Neural cell (in vitro differentiated cells): ENCODE measurements around the gene CIAO1. TPM values are rescaled to one million over a fixed set of nuclear protein-coding genes. Genes with fewer than 3 reads are reported as not detected.

Experiments
- H2AFZ ChIP-seq: fragments of 200-600, 300-800 bp; sonication (generic), shearing (Covaris generic); 2 replicates; pipeline ENCODE4 v1.6.0; 2014; ENCODE audit warnings: low read depth, mild to moderate bottlenecking, antibody characterized with exemption, low read length, moderate library complexity
- H3F3A ChIP-seq: fragments of 200-600 bp; shearing (Covaris generic); 2 replicates; pipeline ENCODE4 v1.6.1; 2016; ENCODE audit warnings: mild to moderate bottlenecking, moderate library complexity, mixed read lengths, antibody characterized with exemption, low read length; ENCODE audit not compliant: insufficient read depth, poor library complexity, severe bottlenecking
- H3K27ac ChIP-seq: fragments of 200-600, 300-800 bp; sonication (generic), shearing (Covaris generic); 2 replicates; pipeline ENCODE4 v1.5.1; 2014; ENCODE audit warnings: mild to moderate bottlenecking, low read length, moderate library complexity
- H3K27me3 ChIP-seq: fragments of 300-800, 200-600 bp; sonication (generic), shearing (Covaris generic); 2 replicates; pipeline ENCODE4 v1.6.0; 2014; ENCODE audit warnings: mild to moderate bottlenecking, low read depth, low read length, moderate library complexity; ENCODE audit not compliant: insufficient read depth
- H3K36me3 ChIP-seq: fragments of 300-800, 200-600 bp; sonication (generic), shearing (Covaris generic); 2 replicates; pipeline ENCODE4 v1.5.1; 2014; ENCODE audit warnings: mild to moderate bottlenecking, antibody characterized with exemption, low read length, moderate library complexity; ENCODE audit not compliant: insufficient read depth
- H3K4me2 ChIP-seq: fragments of 300-800, 200-600 bp; sonication (generic), shearing (Covaris generic); 2 replicates; pipeline ENCODE4 v1.6.0; 2014; ENCODE audit warnings: mild to moderate bottlenecking, low read length
- H3K4me3 ChIP-seq: fragments of 300-800, 200-600 bp; sonication (generic), shearing (Covaris generic); 2 replicates; pipeline ENCODE4 v1.5.1; 2014; ENCODE audit warnings: mild to moderate bottlenecking, low read length, moderate library complexity
- H3K79me2 ChIP-seq: fragments of 200-600 bp; shearing (Covaris generic); replicated peaks from 2 replicates; pipeline ENCODE4 v1.6.0; 2014; ENCODE audit warnings: mild to moderate bottlenecking, low read length, moderate library complexity; ENCODE audit not compliant: insufficient read depth
- H3K9ac ChIP-seq: fragments of 300-800, 200-600 bp; sonication (generic), shearing (Covaris generic); 2 replicates; pipeline ENCODE4 v1.6.1; 2016; ENCODE audit warnings: mild to moderate bottlenecking, low read length, mixed read lengths
- H3K9me2 ChIP-seq: fragments of 200-600 bp; shearing (Covaris generic); 2 replicates; pipeline ENCODE4 v1.6.1; 2016; ENCODE audit warnings: mild to moderate bottlenecking, low read length, mixed read lengths; ENCODE audit not compliant: insufficient read depth
- H3K9me3 ChIP-seq: fragments of 200-600, 300-800 bp; sonication (generic), shearing (Covaris generic); 2 replicates; pipeline ENCODE4 v1.6.1; 2016; ENCODE audit warnings: mild to moderate bottlenecking, mixed run types, low read length, moderate library complexity, mixed read lengths
- H4K20me1 ChIP-seq: fragments of 200-600 bp; shearing (Covaris generic); 2 replicates; pipeline ENCODE4 v1.6.1; 2016; ENCODE audit warnings: mild to moderate bottlenecking, mixed run types; ENCODE audit not compliant: insufficient read depth
- CTCF ChIP-seq: fragments of 450-650 bp; IDR thresholded peaks from 2 replicates; pipeline ENCODE4 v1.5.1; 2014; ENCODE audit warnings: antibody characterized with exemption, mild to moderate bottlenecking, moderate library complexity; ENCODE audit not compliant: poor library complexity, severe bottlenecking
- EP300 ChIP-seq: fragments of 450-650 bp; conservative IDR thresholded peaks from 2 replicates; pipeline ENCODE4 v1.6.1; 2014; ENCODE audit warnings: antibody characterized with exemption, mild to moderate bottlenecking, moderate library complexity; ENCODE audit not compliant: poor library complexity, severe bottlenecking
- EZH2 ChIP-seq: fragments of 200-600, 300-800 bp; shearing (Covaris generic), sonication (generic); IDR thresholded peaks from 2 replicates; pipeline ENCODE4 v1.6.1; 2014; ENCODE audit warnings: antibody characterized with exemption, low read length, borderline replicate concordance, mild to moderate bottlenecking; ENCODE audit not compliant: insufficient read depth, poor library complexity, severe bottlenecking
- MXI1 ChIP-seq: fragments of 450-650 bp; conservative IDR thresholded peaks from 2 replicates; pipeline ENCODE4 v1.6.1; 2014; ENCODE audit warnings: antibody characterized with exemption, mild to moderate bottlenecking; ENCODE audit not compliant: poor library complexity, severe bottlenecking
- POLR2AphosphoS5 ChIP-seq: IDR thresholded peaks from 2 replicates; pipeline ENCODE4 v1.6.1; 2012
- RAD21 ChIP-seq: fragments of 450-650 bp; conservative IDR thresholded peaks from 2 replicates; pipeline ENCODE4 v1.6.1; 2014; ENCODE audit warnings: antibody characterized with exemption, mild to moderate bottlenecking, moderate library complexity
- REST ChIP-seq: IDR thresholded peaks from 2 replicates; pipeline ENCODE4 v1.6.1; 2012; ENCODE audit warnings: borderline replicate concordance
- SMC3 ChIP-seq: fragments of 450-650 bp; conservative IDR thresholded peaks from 2 replicates; pipeline ENCODE4 v1.6.1; 2014; ENCODE audit warnings: antibody characterized with exemption, mild to moderate bottlenecking, moderate library complexity; ENCODE audit not compliant: poor library complexity
- TAF1 ChIP-seq: IDR thresholded peaks from 2 replicates; pipeline ENCODE4 v1.6.1; 2012; ENCODE audit warnings: low read depth
- polyA plus RNA-seq: library from polyadenylated mRNA; depleted of rRNA; stranded (reverse); fragments of >200 nt; gene quantifications from 2 replicates; pipeline ENCODE4 v1.2.3, GENCODE V29; 2014

CIAO1 gene
- polyA plus RNA-seq, 1 donor from 2014 or later = 182 TPM

- Histone ChIP-seq H3K9ac (no peak overlapping the region), H3K36me3 (no peaks in the 10 kb centered on the region), H3K27ac (no peak overlapping the region)
Observed at GRCh38 chr2:96239745-96240264, 26.2 kb upstream of the CIAO1 start.

GRCh38 chr2:96240341-96241038 is 25.5 kb upstream of the CIAO1 start:
- Histone ChIP-seq H4K20me1 (no peaks in the 10 kb centered on the region), H3K9me2 (no peaks in the 10 kb centered on the region), H3K9me3 (no peaks in the 10 kb centered on the region), H2AFZ (no peak overlapping the region), H3K9ac (no peak overlapping the region), H3K27me3 (no peaks in the 10 kb centered on the region), H3K4me2 (no peak overlapping the region), H3K4me3 (no peak overlapping the region), H3F3A (no peaks in the 10 kb centered on the region), H3K36me3 (no peaks in the 10 kb centered on the region), H3K79me2 (no peaks in the 10 kb centered on the region), H3K27ac (no peak overlapping the region)
- no peak for TF ChIP-seq RAD21
- TF ChIP-seq POLR2AphosphoS5 = no peak
- no peak for TF ChIP-seq MXI1
- TF ChIP-seq EZH2 = no peak
- no peak for TF ChIP-seq REST
- no peak for TF ChIP-seq SMC3
- TF ChIP-seq EP300 = no peak

More at GRCh38 chr2:96239745-96240264, 26.2 kb upstream of the CIAO1 start:
- no peak overlapping the region for H3K4me3 ChIP-seq
- H3K79me2 ChIP-seq = no peaks in the 10 kb centered on the region
- TF ChIP-seq SMC3 (no peak), MXI1 (no peak), RAD21 (no peak), CTCF (no peak), REST (no peak), EP300 (no peak), TAF1 (no peak), POLR2AphosphoS5 (no peak), EZH2 (no peak)
- no peaks in the 10 kb centered on the region for H3K9me2 ChIP-seq
- H2AFZ ChIP-seq = no peak overlapping the region
- no peaks in the 10 kb centered on the region for H4K20me1 ChIP-seq
- no peaks in the 10 kb centered on the region for H3F3A ChIP-seq
- no peaks in the 10 kb centered on the region for H3K9me3 ChIP-seq
- H3K27me3 ChIP-seq = no peaks in the 10 kb centered on the region
- H3K4me2 ChIP-seq = no peak overlapping the region
